H1 (cell line): Measurements from ENCODE around the gene SV2C. TPM values are rescaled to one million over a fixed set of nuclear protein-coding genes. Genes with fewer than 3 reads are reported as not detected.

ENCODE experiments used
- CHD7 ChIP-seq: fragments of 300-600 bp; sonication (generic); IDR thresholded peaks from 2 replicates; pipeline ENCODE4 v1.7.1; 2012; ENCODE audit warnings: low read length, moderate library complexity, mild to moderate bottlenecking, inconsistent platforms; ENCODE audit not compliant: insufficient replicate concordance
- E2F6 ChIP-seq: IDR thresholded peaks from 2 replicates; pipeline ENCODE4 v1.6.1; 2012; ENCODE audit warnings: inconsistent platforms
- FOSL1 ChIP-seq: IDR thresholded peaks from 2 replicates; pipeline ENCODE4 v1.6.1; 2011; ENCODE audit warnings: mild to moderate bottlenecking, low read depth, low read length, moderate library complexity; ENCODE audit not compliant: insufficient read depth
- GABPA ChIP-seq: IDR thresholded peaks from 2 replicates; pipeline ENCODE4 v1.6.1; 2011; ENCODE audit warnings: mild to moderate bottlenecking, low read length, moderate library complexity, borderline replicate concordance; ENCODE audit not compliant: insufficient read depth
- HDAC6 ChIP-seq: IDR thresholded peaks from one replicate; pipeline ENCODE4 v1.7.1; 2012; ENCODE audit warnings: low read depth, mild to moderate bottlenecking, inconsistent platforms, low read length, moderate library complexity
- NRF1 ChIP-seq: IDR thresholded peaks from 2 replicates; pipeline ENCODE4 v1.6.1; 2011; ENCODE audit warnings: mild to moderate bottlenecking, low read depth, low read length, improper control_type of control experiment
- RBBP5 ChIP-seq: IDR thresholded peaks from 2 replicates; pipeline ENCODE4 v1.7.1; 2012; ENCODE audit warnings: low read depth, mild to moderate bottlenecking, inconsistent platforms, low read length, moderate library complexity, borderline replicate concordance
- RXRA ChIP-seq: IDR thresholded peaks from 2 replicates; pipeline ENCODE4 v1.6.1; 2011; ENCODE audit warnings: low read depth, mild to moderate bottlenecking, low read length, moderate library complexity; ENCODE audit not compliant: insufficient read depth
- SP1 ChIP-seq: IDR thresholded peaks from 2 replicates; pipeline ENCODE4 v1.6.1; 2011; ENCODE audit warnings: low read depth, low read length
- SP4 ChIP-seq: IDR thresholded peaks from 2 replicates; pipeline ENCODE4 v1.6.1; 2012; ENCODE audit warnings: low read length, inconsistent platforms
- SUZ12 ChIP-seq: fragments of 200-600 bp; sonication (generic); IDR thresholded peaks from 2 replicates; pipeline ENCODE4 v1.6.1; 2012; ENCODE audit warnings: mild to moderate bottlenecking, inconsistent platforms, low read length, moderate library complexity, mixed read lengths
- TAF7 ChIP-seq: optimal IDR thresholded peaks from 2 replicates; pipeline ENCODE3; 2011; ENCODE audit warnings: low read depth, mild to moderate bottlenecking, inconsistent platforms, low read length, moderate library complexity, borderline replicate concordance
- polyA plus RNA-seq, 7 experiments: library from polyadenylated mRNA; depleted of rRNA in 3 of 7; stranded (reverse) in 5 of 7; unstranded in 2 of 7; fragments of >200 nt in 5 of 7; fragments of 200-250 nt in 2 of 7; gene quantifications; 1 replicate in 5 of 7; 2 replicates in 1 of 7; 4 replicates in 1 of 7; pipeline versions ENCODE4 v1.2.1 to v1.2.3, GENCODE V29; 2011 to 2013; ENCODE audit warnings: missing spikeins in 2 of 7, mixed read lengths in 2 of 7
- total RNA-seq: library from RNA; stranded (reverse); fragmentation: NEBNext Ultra II Directional; extraction: Animal tissue kit (Norgen Biotek cat#: 25700); gene quantifications from 2 replicates; pipeline ENCODE4 v1.2.1, GENCODE V29; 2021

The SV2C gene
- total and polyA plus RNA-seq, 2 of the 8 experiments (the other 6 are each of a cell fraction or from before 2014, with no cell fraction given): 0.08 to 0.24 TPM

GRCh38 chr5:76391014-76391413 is 307.8 kb downstream of the SV2C start (continued):
- TF ChIP-seq CHD7 (no peak), SP4 (no peak), TAF7 (no peak), RBBP5 (no peak), SP1 (no peak), FOSL1 (no peak), HDAC6 (no peak), NRF1 (no peak), GABPA (no peak), E2F6 (no peak), RXRA (no peak), SUZ12 (no peak)
